ENCODE measurements around the gene SHD.
"Not testable (repeated sequence)": the region's sequence is repeated elsewhere in the genome, so short reads cannot be mapped to it uniquely, and the experiment has no call there.

Gene SHD

GRCh38 chr19:4267901-4268815 is 10.9 kb upstream of the SHD start:
- H3K27me3 ChIP-seq (replicated peaks; ENCODE audit: control insufficient read depth, insufficient read depth, low read length), result no peaks in the 10 kb centered on the region

GRCh38 chr19:4268816-4269430 is 10.1 kb upstream of the SHD start:
- no peaks in the 10 kb centered on the region for H3K9me3 ChIP-seq (ENCODE audit: control insufficient read depth, low read length)
- no peak for DNase-seq (ENCODE audit: low read depth)
- H3K27me3 ChIP-seq (replicated peaks; ENCODE audit: control insufficient read depth, insufficient read depth, low read length), result no peaks in the 10 kb centered on the region
- H3K36me3 ChIP-seq (ENCODE audit: control insufficient read depth, insufficient read depth, low read length, severe bottlenecking), result peaks cover 26% of the 10 kb centered on the region
- H3K9ac ChIP-seq (ENCODE audit: low read length), result no peak overlapping the region
- H3K4me3 ChIP-seq (ENCODE audit: low read length), result no peak overlapping the region
- peaks cover 5% of the 10 kb centered on the region for H3K4me1 ChIP-seq (ENCODE audit: control insufficient read depth, insufficient read depth, low read length)

More at GRCh38 chr19:4267901-4268815, 10.9 kb upstream of the SHD start:
- Histone ChIP-seq H3K36me3 (ENCODE audit: control insufficient read depth, insufficient read depth, low read length, severe bottlenecking) (peaks cover 26% of the 10 kb centered on the region), H3K9me3 (ENCODE audit: control insufficient read depth, low read length) (no peaks in the 10 kb centered on the region), H3K4me1 (ENCODE audit: control insufficient read depth, insufficient read depth, low read length) (peaks cover 5% of the 10 kb centered on the region), H3K9ac (ENCODE audit: low read length) (no peak overlapping the region), H3K4me3 (ENCODE audit: low read length) (no peak overlapping the region)
- DNase-seq (ENCODE audit: low read depth), result no peak

GRCh38 chr19:4272894-4273293 is 6.2 kb upstream of the SHD start:
- Histone ChIP-seq H3K4me3 (ENCODE audit: low read length) (no peak overlapping the region), H3K9me3 (ENCODE audit: control insufficient read depth, low read length) (no peaks in the 10 kb centered on the region), H3K36me3 (ENCODE audit: control insufficient read depth, insufficient read depth, low read length, severe bottlenecking) (peaks cover 12% of the 10 kb centered on the region), H3K27me3 (replicated peaks; ENCODE audit: control insufficient read depth, insufficient read depth, low read length) (peaks cover 7% of the 10 kb centered on the region), H3K9ac (ENCODE audit: low read length) (no peak overlapping the region), H3K4me1 (ENCODE audit: control insufficient read depth, insufficient read depth, low read length) (peaks cover 5% of the 10 kb centered on the region)
- DNase-seq (ENCODE audit: low read depth), result no peak

- not testable (repeated sequence) for H3K9me3 ChIP-seq (ENCODE audit: control insufficient read depth, low read length); H3K4me3 ChIP-seq (ENCODE audit: low read length); H3K36me3 ChIP-seq (ENCODE audit: control insufficient read depth, insufficient read depth, low read length, severe bottlenecking); H3K9ac ChIP-seq (ENCODE audit: low read length); DNase-seq (ENCODE audit: low read depth); H3K4me1 ChIP-seq (ENCODE audit: control insufficient read depth, insufficient read depth, low read length)
- peaks cover 11% of the 10 kb centered on the region for H3K27me3 ChIP-seq (replicated peaks; ENCODE audit: control insufficient read depth, insufficient read depth, low read length)
These were observed 4.8 kb upstream of the SHD start for GRCh38 chr19:4274321-4274686.

DNA sequence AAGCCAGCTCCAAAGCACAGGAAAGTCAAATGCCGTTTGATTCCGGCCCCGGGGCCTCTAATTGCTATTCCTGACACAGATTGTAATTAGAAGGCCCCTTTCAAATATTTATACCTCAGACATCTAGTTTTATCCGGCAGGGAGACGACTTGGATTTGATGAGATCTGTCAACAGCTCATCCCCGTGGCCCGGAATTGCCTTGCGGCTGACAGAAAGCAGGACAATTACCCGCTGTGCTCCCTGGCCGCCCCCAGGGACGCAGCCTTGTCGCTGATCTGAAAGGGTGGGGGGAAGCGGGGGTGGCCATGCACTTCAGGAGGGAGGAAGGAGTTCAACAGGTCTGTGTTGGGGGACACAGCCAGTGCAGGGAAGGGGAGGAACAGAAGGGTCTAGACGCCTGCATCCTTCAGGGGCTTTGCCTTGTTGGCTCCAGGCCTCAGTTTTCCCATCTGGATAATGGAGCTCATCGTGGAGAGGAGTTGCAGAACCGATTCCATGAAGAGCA is 1.8 kb upstream of the SHD start:
- Histone ChIP-seq H3K27me3 (replicated peaks; ENCODE audit: control insufficient read depth, insufficient read depth, low read length) (peaks cover 26% of the 10 kb centered on the region), H3K4me3 (ENCODE audit: low read length) (no peak overlapping the region), H3K9me3 (ENCODE audit: control insufficient read depth, low read length) (no peaks in the 10 kb centered on the region), H3K36me3 (ENCODE audit: control insufficient read depth, insufficient read depth, low read length, severe bottlenecking) (no peaks in the 10 kb centered on the region), H3K9ac (ENCODE audit: low read length) (no peak overlapping the region), H3K4me1 (ENCODE audit: control insufficient read depth, insufficient read depth, low read length) (no peaks in the 10 kb centered on the region)
- no peak for DNase-seq (ENCODE audit: low read depth)

- no peak overlapping the region for H3K4me3 ChIP-seq (ENCODE audit: low read length)
These were observed 1.1 kb upstream of the SHD start for GRCh38 chr19:4278010-4278409.

DNA sequence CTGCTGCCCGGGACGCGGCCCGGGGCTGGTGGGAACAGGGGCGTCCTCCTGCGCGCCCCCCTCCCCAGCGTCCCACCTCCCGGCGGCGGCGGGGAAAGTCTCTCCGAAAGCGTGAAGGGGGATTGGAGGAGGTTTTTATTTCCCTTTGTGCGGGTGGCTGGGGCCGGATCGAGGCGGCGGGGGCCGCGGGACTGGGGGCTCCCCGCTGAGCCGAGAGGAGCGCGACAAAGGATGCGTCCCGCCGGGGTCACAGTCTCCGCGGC is 132 bp downstream of the SHD start:
- Histone ChIP-seq H3K36me3 (ENCODE audit: control insufficient read depth, insufficient read depth, low read length, severe bottlenecking) (no peaks in the 10 kb centered on the region), H3K4me1 (ENCODE audit: control insufficient read depth, insufficient read depth, low read length) (no peaks in the 10 kb centered on the region), H3K4me3 (ENCODE audit: low read length) (no peak overlapping the region), H3K9me3 (ENCODE audit: control insufficient read depth, low read length) (no peaks in the 10 kb centered on the region), H3K9ac (ENCODE audit: low read length) (no peak overlapping the region), H3K27me3 (replicated peaks; ENCODE audit: control insufficient read depth, insufficient read depth, low read length) (peaks cover 34% of the 10 kb centered on the region)
- DNase-seq (ENCODE audit: low read depth), result no peak

More at GRCh38 chr19:4278010-4278409, 1.1 kb upstream of the SHD start:
- no peaks in the 10 kb centered on the region for H3K36me3 ChIP-seq (ENCODE audit: control insufficient read depth, insufficient read depth, low read length, severe bottlenecking)
- no peak for DNase-seq (ENCODE audit: low read depth)
- H3K9me3 ChIP-seq (ENCODE audit: control insufficient read depth, low read length), result no peaks in the 10 kb centered on the region
- peaks cover 30% of the 10 kb centered on the region for H3K27me3 ChIP-seq (replicated peaks; ENCODE audit: control insufficient read depth, insufficient read depth, low read length)
- H3K4me1 ChIP-seq (ENCODE audit: control insufficient read depth, insufficient read depth, low read length), result no peaks in the 10 kb centered on the region
- no peak overlapping the region for H3K9ac ChIP-seq (ENCODE audit: low read length)

DNA sequence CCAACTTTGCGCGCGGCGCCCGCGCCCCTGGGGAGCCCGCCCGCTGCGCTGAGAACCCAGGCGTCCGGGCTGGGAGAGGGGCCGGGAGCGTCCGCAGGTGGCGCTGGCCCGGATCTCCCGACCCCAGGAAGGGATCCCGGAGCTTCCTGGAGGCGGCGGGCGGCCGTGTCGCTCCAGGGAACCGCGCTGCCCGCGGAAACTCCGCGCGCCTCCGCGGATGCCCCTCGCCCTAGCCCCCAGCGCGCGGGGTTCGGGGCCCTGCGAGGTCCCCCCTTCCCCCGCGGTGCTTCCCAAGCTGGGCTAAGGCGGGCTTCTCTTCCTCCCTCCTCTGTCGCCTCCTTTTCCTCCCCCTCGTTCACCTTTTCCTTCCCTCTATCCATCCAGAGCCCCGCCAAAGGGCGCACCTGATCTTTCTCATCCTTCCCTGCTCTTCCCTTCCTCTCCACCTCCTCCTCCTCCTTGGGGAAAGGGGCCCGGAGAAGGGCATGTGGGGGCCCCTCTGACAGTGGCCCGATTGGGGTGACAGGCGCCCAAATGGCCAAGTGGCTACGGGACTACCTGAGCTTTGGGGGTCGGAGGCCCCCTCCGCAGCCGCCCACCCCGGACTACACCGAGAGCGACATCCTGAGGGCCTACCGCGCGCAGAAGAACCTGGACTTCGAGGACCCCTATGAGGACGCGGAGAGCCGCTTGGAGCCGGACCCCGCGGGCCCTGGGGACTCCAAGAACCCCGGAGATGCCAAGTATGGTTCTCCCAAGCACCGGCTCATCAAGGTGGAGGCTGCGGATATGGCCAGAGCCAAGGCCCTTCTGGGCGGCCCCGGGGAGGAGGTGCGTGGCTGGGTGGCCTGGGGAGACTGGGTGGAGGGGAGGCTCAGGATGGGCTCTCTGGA is 710 bp downstream of the SHD start:
- H3K4me3 ChIP-seq (ENCODE audit: low read length), result no peak overlapping the region
- H3K4me1 ChIP-seq (ENCODE audit: control insufficient read depth, insufficient read depth, low read length), result no peaks in the 10 kb centered on the region
- H3K9me3 ChIP-seq (ENCODE audit: control insufficient read depth, low read length), result no peaks in the 10 kb centered on the region
- peak; percentile 12 for DNase-seq (ENCODE audit: low read depth)
- no peaks in the 10 kb centered on the region for H3K36me3 ChIP-seq (ENCODE audit: control insufficient read depth, insufficient read depth, low read length, severe bottlenecking)
- H3K9ac ChIP-seq (ENCODE audit: low read length), result no peak overlapping the region
- peaks cover 39% of the 10 kb centered on the region for H3K27me3 ChIP-seq (replicated peaks; ENCODE audit: control insufficient read depth, insufficient read depth, low read length)

DNA sequence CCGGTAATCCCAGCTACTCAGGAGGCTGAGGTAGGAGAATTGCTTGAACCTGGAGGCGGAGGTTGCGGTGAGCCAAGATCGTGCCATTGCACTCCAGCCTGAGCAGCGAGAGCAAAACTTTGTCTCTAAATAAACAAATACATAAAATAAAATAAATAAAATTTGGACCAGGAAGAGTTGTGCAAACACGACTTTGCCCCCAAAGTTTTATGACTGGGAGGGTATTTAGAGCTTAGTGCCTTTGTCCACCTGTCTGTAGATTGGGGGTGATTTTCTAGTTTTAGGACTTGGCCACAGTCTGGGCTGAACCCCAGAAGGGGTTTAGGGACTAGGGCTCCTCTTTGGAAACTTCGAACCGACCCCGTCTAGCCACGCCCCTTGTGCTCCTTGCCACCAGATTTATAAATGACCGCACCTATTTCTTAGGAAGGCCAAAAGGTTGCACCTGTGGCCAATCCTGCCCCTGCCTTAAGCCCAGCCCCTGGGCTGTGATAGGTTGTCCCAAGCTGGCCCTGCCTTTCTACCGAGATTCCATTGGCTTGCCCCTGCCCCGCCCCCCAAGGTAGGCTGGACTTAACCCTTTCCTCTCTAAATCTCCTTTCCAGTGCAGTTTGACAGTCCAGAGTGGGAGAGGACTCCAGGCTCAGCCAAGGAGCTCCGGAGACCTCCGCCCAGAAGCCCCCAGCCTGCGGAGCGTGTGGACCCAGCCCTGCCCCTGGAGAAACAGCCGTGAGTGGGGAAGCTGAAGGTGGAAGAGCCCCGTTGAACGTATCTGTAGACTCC is 5.3 kb downstream of the SHD start:
- DNase-seq (ENCODE audit: low read depth), result no peak
- Histone ChIP-seq H3K27me3 (replicated peaks; ENCODE audit: control insufficient read depth, insufficient read depth, low read length) (peaks cover 48% of the 10 kb centered on the region), H3K36me3 (ENCODE audit: control insufficient read depth, insufficient read depth, low read length, severe bottlenecking) (no peaks in the 10 kb centered on the region), H3K9me3 (ENCODE audit: control insufficient read depth, low read length) (no peaks in the 10 kb centered on the region), H3K9ac (ENCODE audit: low read length) (no peak overlapping the region), H3K4me1 (ENCODE audit: control insufficient read depth, insufficient read depth, low read length) (no peaks in the 10 kb centered on the region), H3K4me3 (ENCODE audit: low read length) (no peak overlapping the region)

GRCh38 chr19:4284974-4285373 is 5.9 kb downstream of the SHD start:
- no peak overlapping the region for H3K4me3 ChIP-seq (ENCODE audit: low read length)
- DNase-seq (ENCODE audit: low read depth), result no peak
- no peaks in the 10 kb centered on the region for H3K9me3 ChIP-seq (ENCODE audit: control insufficient read depth, low read length)
- H3K9ac ChIP-seq (ENCODE audit: low read length), result no peak overlapping the region
- no peaks in the 10 kb centered on the region for H3K36me3 ChIP-seq (ENCODE audit: control insufficient read depth, insufficient read depth, low read length, severe bottlenecking)
- H3K27me3 ChIP-seq (replicated peaks; ENCODE audit: control insufficient read depth, insufficient read depth, low read length), result peaks cover 44% of the 10 kb centered on the region
- no peaks in the 10 kb centered on the region for H3K4me1 ChIP-seq (ENCODE audit: control insufficient read depth, insufficient read depth, low read length)

All from adipocyte (in vitro differentiated cells).